SK-N-SH (cell line): Measurements from ENCODE around the gene PSMD1. TPM values are rescaled to one million over a fixed set of nuclear protein-coding genes. Genes with fewer than 3 reads are reported as not detected.

ENCODE experiments used
- CTCF ChIA-PET: fragments of 300-600, 350-600 bp; formaldehyde crosslinking; extraction: SDS; loops from one replicate; lab custom pipeline; 2021; lab: Yijun Ruan, JAX
- POLR2A ChIA-PET: fragments of 350-600 bp; sonication (Branson Sonifier 250); formaldehyde crosslinking; extraction: SDS; loops from one replicate; lab custom pipeline; 2020; ENCODE audit warnings: antibody characterized with exemption, inconsistent platforms; lab: Yijun Ruan, JAX
- DNase-seq: peaks from one replicate; pipeline ENCODE4 v3.0.0; 2012
- H2AFZ ChIP-seq: fragments of 200-600 bp; sonication (generic); 2 replicates; pipeline ENCODE4 v1.8.1; 2016; ENCODE audit warnings: antibody characterized with exemption, mild to moderate bottlenecking, low read depth
- H3F3A ChIP-seq: fragments of 200-600 bp; sonication (generic); replicated peaks from 2 replicates; pipeline ENCODE3; 2016; ENCODE audit warnings: antibody characterized with exemption, mild to moderate bottlenecking; ENCODE audit not compliant: insufficient read depth
- H3K27ac ChIP-seq, 2 experiments: fragments of 200-500 bp in 1 of 2; fragments of 200-600 bp in 1 of 2; sonication (Bioruptor generic) in 1 of 2; sonication (generic), shearing (Covaris generic) in 1 of 2; 2 replicates each; pipeline versions ENCODE4 v1.5.1 to v1.6.1; 2014 to 2016; ENCODE audit warnings: low read depth in 2 of 2, inconsistent platforms in 1 of 2, low read length in 1 of 2, mild to moderate bottlenecking in 1 of 2, mixed read lengths in 1 of 2
- H3K27me3 ChIP-seq: fragments of 200-600 bp; sonication (generic), shearing (Covaris generic); 2 replicates; pipeline ENCODE4 v1.6.1; 2016; ENCODE audit warnings: mixed run types; ENCODE audit not compliant: insufficient read depth
- H3K36me3 ChIP-seq, 2 experiments: fragments of 200-500 bp in 1 of 2; fragments of 200-600 bp in 1 of 2; sonication (Bioruptor generic) in 1 of 2; sonication (generic) in 1 of 2; replicated peaks in 1 of 2; 2 replicates each; pipeline versions ENCODE3 to v1.5.1; 2014 to 2016; ENCODE audit warnings: low read length in 1 of 2, mild to moderate bottlenecking in 1 of 2; ENCODE audit not compliant: insufficient read depth in 2 of 2, control insufficient read depth in 1 of 2
- H3K4me1 ChIP-seq, 2 experiments: fragments of 200-500 bp in 1 of 2; fragments of 200-600 bp in 1 of 2; sonication (Bioruptor generic) in 1 of 2; sonication (generic), shearing (Covaris generic) in 1 of 2; 2 replicates each; pipeline versions ENCODE4 v1.5.1 to v1.6.1; 2014 to 2016; ENCODE audit warnings: low read depth in 1 of 2, low read length in 1 of 2, mixed run types in 1 of 2; ENCODE audit not compliant: insufficient read depth in 2 of 2, control insufficient read depth in 1 of 2
- H3K4me2 ChIP-seq: fragments of 200-600 bp; sonication (generic), shearing (Covaris generic); 2 replicates; pipeline ENCODE4 v1.6.1; 2017; ENCODE audit warnings: mixed run types
- H3K4me3 ChIP-seq, 2 experiments: fragments of 200-500 bp in 1 of 2; fragments of 200-600 bp in 1 of 2; sonication (Bioruptor generic) in 1 of 2; sonication (generic), shearing (Covaris generic) in 1 of 2; 2 replicates each; pipeline versions ENCODE4 v1.5.1 to v1.8.1; 2014 to 2016; ENCODE audit warnings: low read depth in 2 of 2, inconsistent platforms in 1 of 2, low read length in 1 of 2, mild to moderate bottlenecking in 1 of 2, mixed read lengths in 1 of 2, moderate library complexity in 1 of 2
- H3K79me2 ChIP-seq: fragments of 200-600 bp; sonication (generic); 2 replicates; pipeline ENCODE4 v1.8.1; 2017; ENCODE audit warnings: mild to moderate bottlenecking; ENCODE audit not compliant: insufficient read depth
- H3K9ac ChIP-seq: fragments of 200-600 bp; sonication (generic); 2 replicates; pipeline ENCODE4 v1.6.1; 2017; ENCODE audit warnings: mixed run types
- H3K9me2 ChIP-seq: fragments of 200-600 bp; sonication (generic); 2 replicates; pipeline ENCODE4 v1.6.1; 2017; ENCODE audit warnings: mixed run types
- H3K9me3 ChIP-seq: fragments of 200-600 bp; sonication (generic); 2 replicates; pipeline ENCODE4 v1.6.1; 2017; ENCODE audit warnings: mixed run types, mild to moderate bottlenecking, moderate library complexity
- H4K20me1 ChIP-seq: fragments of 200-600 bp; sonication (generic); 2 replicates; pipeline ENCODE4 v1.6.1; 2017; ENCODE audit warnings: mild to moderate bottlenecking, mixed run types; ENCODE audit not compliant: insufficient read depth
- CHD2 ChIP-seq: fragments of 150-350 bp; IDR thresholded peaks from 2 replicates; pipeline ENCODE4 v1.6.1; 2018; ENCODE audit warnings: low read length; ENCODE audit not compliant: partially characterized antibody
- ELF1 ChIP-seq: IDR thresholded peaks from 2 replicates; pipeline ENCODE4 v1.4.0; 2012
- EZH2phosphoT487 ChIP-seq: fragments of 200-600 bp; sonication (generic); IDR thresholded peaks from 2 replicates; pipeline ENCODE4 v1.6.1; 2017; ENCODE audit warnings: low read depth, mixed run types, mild to moderate bottlenecking, antibody characterized with exemption, moderate library complexity, borderline replicate concordance
- FOSL2 ChIP-seq: IDR thresholded peaks from 2 replicates; pipeline ENCODE4 v1.4.0; 2012; ENCODE audit warnings: low read depth, mild to moderate bottlenecking, moderate library complexity, borderline replicate concordance
- FOXJ3 ChIP-seq: sonication (generic); formaldehyde crosslinking; IDR thresholded peaks from 2 replicates; pipeline ENCODE4 v1.5.1; 2020; ENCODE audit warnings: mild to moderate bottlenecking, missing genetic modification reagents
- FOXM1 ChIP-seq: IDR thresholded peaks from 2 replicates; pipeline ENCODE4 v1.4.0; 2012; ENCODE audit warnings: low read depth, mild to moderate bottlenecking
- IRF3 ChIP-seq: fragments of 150-350 bp; IDR thresholded peaks from 2 replicates; pipeline ENCODE4 v1.6.1; 2016; ENCODE audit warnings: mild to moderate bottlenecking, low read depth, low read length
- MAX ChIP-seq: IDR thresholded peaks from 2 replicates; pipeline ENCODE4 v1.4.0; 2012; ENCODE audit warnings: low read depth
- MEF2A ChIP-seq: IDR thresholded peaks from 2 replicates; pipeline ENCODE4 v1.4.0; 2012; ENCODE audit warnings: low read depth, borderline replicate concordance
- RAD21 ChIP-seq: IDR thresholded peaks from 2 replicates; pipeline ENCODE4 v1.6.1; 2012; ENCODE audit warnings: mild to moderate bottlenecking, low read length
- RCOR1 ChIP-seq: fragments of 150-350 bp; IDR thresholded peaks from 2 replicates; pipeline ENCODE4 v1.6.1; 2017; ENCODE audit warnings: antibody characterized with exemption, low read length
- REST ChIP-seq: IDR thresholded peaks from 2 replicates; pipeline ENCODE4 v1.6.1; 2012; ENCODE audit warnings: mild to moderate bottlenecking, low read depth, low read length, moderate library complexity
- RXRA ChIP-seq: IDR thresholded peaks from 2 replicates; pipeline ENCODE4 v1.4.0; 2012; ENCODE audit warnings: low read depth, mild to moderate bottlenecking, borderline replicate concordance
- TAF1 ChIP-seq: IDR thresholded peaks from 2 replicates; pipeline ENCODE4 v1.6.1; 2012; ENCODE audit warnings: low read depth, mild to moderate bottlenecking, low read length, moderate library complexity, borderline replicate concordance
- TEAD4 ChIP-seq: IDR thresholded peaks from 2 replicates; pipeline ENCODE4 v1.4.0; 2012; ENCODE audit warnings: mild to moderate bottlenecking, borderline replicate concordance; ENCODE audit not compliant: insufficient read depth
- YY1 ChIP-seq: IDR thresholded peaks from 2 replicates; pipeline ENCODE4 v1.4.0; 2012; ENCODE audit warnings: low read depth, mild to moderate bottlenecking
- ZBTB33 ChIP-seq: IDR thresholded peaks from 2 replicates; pipeline ENCODE4 v1.4.0; 2012; ENCODE audit warnings: low read depth, borderline replicate concordance
- WGBS: methylation state at CpG from one replicate; pipeline ENCODE4 v1.1.6; 2017; ENCODE audit warnings: low lambda C conversion rate; 5-methylcytosine and 5-hydroxymethylcytosine counted together
- polyA plus RNA-seq, 3 experiments: library from polyadenylated mRNA; depleted of rRNA; stranded (reverse); fragments of >200 nt; gene quantifications; 2 replicates each; pipeline ENCODE4 v1.2.3, GENCODE V29; 2012

Gene PSMD1
- polyA plus RNA-seq, 1 of the 3 experiments (the other 2 are of a cell fraction) = 92.3 TPM

GRCh38 chr2:231041061-231041689, 15.5 kb upstream of the PSMD1 start (continued):
- no peak for TF ChIP-seq EZH2phosphoT487
- TF ChIP-seq ZBTB33 = no peak
- TF ChIP-seq TEAD4 = no peak
- no peak for TF ChIP-seq RCOR1

- Histone ChIP-seq H3K4me1 (no peaks in the 10 kb centered on the region), H3K4me2 (no peak overlapping the region), H3K9ac (no peak overlapping the region), H3K9me2 (no peaks in the 10 kb centered on the region), H3K9me3 (no peaks in the 10 kb centered on the region), H3K79me2 (no peaks in the 10 kb centered on the region), H3F3A (no peaks in the 10 kb centered on the region), H4K20me1 (no peaks in the 10 kb centered on the region), H3K27ac (no peak overlapping the region), H3K36me3 (no peaks in the 10 kb centered on the region), H3K27me3 (peaks cover 6% of the 10 kb centered on the region; the same call in 1 of the 2 replicates), H3K4me3 (no peak overlapping the region), H2AFZ (no peak overlapping the region)
- ChIA-PET CTCF (interaction anchor here (0.8 to 1.2 kb wide), 2 partner anchors 10 to 191 kb away, joined by 3 to 8 read pairs; no protein-coding TSS in a partner anchor), POLR2A (no interaction called here)
- no peak for DNase-seq
- 82% methylated on average over 4 of the region's 4 CpGs for WGBS
- TF ChIP-seq CHD2 = no peak
- no peak for TF ChIP-seq TAF1
- TF ChIP-seq RXRA = no peak
- no peak for TF ChIP-seq RCOR1
- TF ChIP-seq FOSL2 = no peak
- no peak for TF ChIP-seq RAD21
- TF ChIP-seq YY1 = no peak
- TF ChIP-seq ZBTB33 = no peak
- no peak for TF ChIP-seq FOXM1
- TF ChIP-seq ELF1 = no peak
- no peak for TF ChIP-seq IRF3
- TF ChIP-seq REST = no peak
- no peak for TF ChIP-seq FOXJ3 (CRISPR knock-in tag)
- TF ChIP-seq MAX = no peak
- TF ChIP-seq MEF2A = no peak
Observed at GRCh38 chr2:231043796-231044195, 12.9 kb upstream of the PSMD1 start.
